ENCODE results near the gene AKAP13.
"Not testable (repeated sequence)": the region's sequence is repeated elsewhere in the genome, so short reads cannot be mapped to it uniquely, and the experiment has no call there.

The AKAP13 gene

GRCh38 chr15:85348048-85348766, 32.2 kb upstream of the AKAP13 start:
- DNase-seq (ENCODE audit: low read depth); in situ Hi-C loops (cut with HindIII; ENCODE audit: low sequenced_read_pairs): not testable (repeated sequence)

GRCh38 chr15:85349062-85349461, 31.3 kb upstream of the AKAP13 start:
- DNase-seq (ENCODE audit: low read depth); H3K4me3 ChIP-seq (ENCODE audit: low read depth, low read length); in situ Hi-C loops (cut with HindIII; ENCODE audit: low sequenced_read_pairs): not testable (repeated sequence)

More at GRCh38 chr15:85348048-85348766, 32.2 kb upstream of the AKAP13 start:
- H3K4me3 ChIP-seq (ENCODE audit: low read depth, low read length): not testable (repeated sequence)

GRCh38 chr15:85350395-85350794, 30.0 kb upstream of the AKAP13 start:
- no peak for DNase-seq (ENCODE audit: low read depth)
- TF ChIP-seq CTCF (IDR thresholded peaks at IDR 0.05; ENCODE audit: low read depth, low read length, missing control alignments): no peak
- in situ Hi-C loops (cut with HindIII; ENCODE audit: low sequenced_read_pairs): no loop called here
- H3K4me3 ChIP-seq (ENCODE audit: low read depth, low read length): no peak overlapping the region

GRCh38 chr15:85351501-85351900, 28.9 kb upstream of the AKAP13 start:
- DNase-seq (ENCODE audit: low read depth); H3K4me3 ChIP-seq (ENCODE audit: low read depth, low read length); in situ Hi-C loops (cut with HindIII; ENCODE audit: low sequenced_read_pairs): not testable (repeated sequence)

- DNase-seq (ENCODE audit: low read depth): no peak
- TF ChIP-seq CTCF (IDR thresholded peaks at IDR 0.05; ENCODE audit: low read depth, low read length, missing control alignments): no peak
- in situ Hi-C loops (cut with HindIII; ENCODE audit: low sequenced_read_pairs): no loop called here
- no peak overlapping the region for H3K4me3 ChIP-seq (ENCODE audit: low read depth, low read length)
Measured at GRCh38 chr15:85351965-85352364, 28.4 kb upstream of the AKAP13 start.

- no peak for DNase-seq (ENCODE audit: low read depth)
- TF ChIP-seq CTCF (IDR thresholded peaks at IDR 0.05; ENCODE audit: low read depth, low read length, missing control alignments): no peak
- in situ Hi-C loops (cut with HindIII; ENCODE audit: low sequenced_read_pairs): no loop called here
- no peak overlapping the region for H3K4me3 ChIP-seq (ENCODE audit: low read depth, low read length)
Measured at GRCh38 chr15:85353516-85353915, 26.9 kb upstream of the AKAP13 start.

- in situ Hi-C loops (cut with HindIII; ENCODE audit: low sequenced_read_pairs): no loop called here
- H3K4me3 ChIP-seq (ENCODE audit: low read depth, low read length): no peak overlapping the region
- no peak for DNase-seq (ENCODE audit: low read depth)
- no peak for TF ChIP-seq CTCF (IDR thresholded peaks at IDR 0.05; ENCODE audit: low read depth, low read length, missing control alignments)
Measured at GRCh38 chr15:85354461-85354860, 25.9 kb upstream of the AKAP13 start.

- DNase-seq (ENCODE audit: low read depth): no peak
- H3K4me3 ChIP-seq (ENCODE audit: low read depth, low read length): no peak overlapping the region
- no peak for TF ChIP-seq CTCF (IDR thresholded peaks at IDR 0.05; ENCODE audit: low read depth, low read length, missing control alignments)
- in situ Hi-C loops (cut with HindIII; ENCODE audit: low sequenced_read_pairs): no loop called here
Measured at GRCh38 chr15:85354948-85355347, 25.5 kb upstream of the AKAP13 start.
